H9 (cell line): Measurements from ENCODE around the gene IQCE. TPM values are rescaled to one million over a fixed set of nuclear protein-coding genes. Genes with fewer than 3 reads are reported as not detected.

Experiments used
- DNase-seq: peaks from one replicate; pipeline ENCODE4 v3.0.0-alpha.2; 2017
- H2AFZ ChIP-seq: one replicate; pipeline ENCODE4 v1.6.1; 2013; ENCODE audit warnings: mild to moderate bottlenecking, low read length, control low read depth, moderate library complexity
- H2AK5ac ChIP-seq: 2 replicates; pipeline ENCODE4 v1.6.1; 2013; ENCODE audit warnings: low read length, control low read depth, mixed read lengths; ENCODE audit not compliant: insufficient read length
- H2BK120ac ChIP-seq: one replicate; pipeline ENCODE4 v1.6.1; 2013; ENCODE audit warnings: low read depth, mild to moderate bottlenecking, low read length, control low read depth, inconsistent platforms; ENCODE audit not compliant: poor library complexity, severe bottlenecking
- H2BK12ac ChIP-seq: 2 replicates; pipeline ENCODE4 v1.6.1; 2013; ENCODE audit warnings: low read length, control low read depth, mixed read lengths, low read depth; ENCODE audit not compliant: insufficient read length
- H2BK15ac ChIP-seq: 2 replicates; pipeline ENCODE4 v1.6.1; 2013; ENCODE audit warnings: low read depth, low read length, control low read depth
- H2BK20ac ChIP-seq: one replicate; pipeline ENCODE4 v1.6.1; 2013; ENCODE audit warnings: low read depth, mild to moderate bottlenecking, low read length, control low read depth, inconsistent platforms; ENCODE audit not compliant: poor library complexity, severe bottlenecking
- H2BK5ac ChIP-seq: 2 replicates; pipeline ENCODE4 v1.6.1; 2013; ENCODE audit warnings: low read length, control low read depth, mixed read lengths; ENCODE audit not compliant: insufficient read length
- H3K14ac ChIP-seq: 2 replicates; pipeline ENCODE4 v1.6.1; 2013; ENCODE audit warnings: low read length, control low read depth; ENCODE audit not compliant: insufficient read depth
- H3K18ac ChIP-seq: 2 replicates; pipeline ENCODE4 v1.6.1; 2013; ENCODE audit warnings: low read depth, mild to moderate bottlenecking, mixed read lengths, low read length, control low read depth; ENCODE audit not compliant: insufficient read length
- H3K23ac ChIP-seq: 2 replicates; pipeline ENCODE4 v1.6.1; 2013; ENCODE audit warnings: low read length, control low read depth, mixed read lengths, low read depth; ENCODE audit not compliant: insufficient read length
- H3K23me2 ChIP-seq: 2 replicates; pipeline ENCODE4 v1.6.1; 2013; ENCODE audit warnings: low read depth, mild to moderate bottlenecking, mixed read lengths, low read length, control low read depth; ENCODE audit not compliant: insufficient read length, poor library complexity, severe bottlenecking
- H3K27ac ChIP-seq: 2 replicates; pipeline ENCODE4 v1.5.1; 2013; ENCODE audit warnings: low read length, control low read depth, mixed read lengths, low read depth; ENCODE audit not compliant: insufficient read length
- H3K27me3 ChIP-seq: 2 replicates; pipeline ENCODE4 v1.6.1; 2013; ENCODE audit warnings: low read length, control low read depth, inconsistent platforms; ENCODE audit not compliant: insufficient read depth
- H3K4ac ChIP-seq: 2 replicates; pipeline ENCODE4 v1.6.1; 2013; ENCODE audit warnings: low read depth, mild to moderate bottlenecking, control low read depth, inconsistent platforms, low read length, moderate library complexity
- H3K4me1 ChIP-seq: 2 replicates; pipeline ENCODE4 v1.6.1; 2013; ENCODE audit warnings: low read length, control low read depth, inconsistent platforms; ENCODE audit not compliant: insufficient read depth
- H3K4me2 ChIP-seq: 2 replicates; pipeline ENCODE4 v1.6.1; 2013; ENCODE audit warnings: low read length, control low read depth, mixed read lengths; ENCODE audit not compliant: insufficient read length, insufficient read depth
- H3K56ac ChIP-seq: 2 replicates; pipeline ENCODE4 v1.6.1; 2013; ENCODE audit warnings: low read depth, mild to moderate bottlenecking, mixed read lengths, low read length, control low read depth; ENCODE audit not compliant: insufficient read length
- H3K79me1 ChIP-seq: 2 replicates; pipeline ENCODE4 v1.6.1; 2013; ENCODE audit warnings: low read depth, mild to moderate bottlenecking, moderate library complexity, low read length, control low read depth, inconsistent platforms; ENCODE audit not compliant: insufficient read depth, poor library complexity, severe bottlenecking
- H3K79me2 ChIP-seq: 2 replicates; pipeline ENCODE4 v1.6.1; 2013; ENCODE audit warnings: low read length, control low read depth, inconsistent platforms; ENCODE audit not compliant: insufficient read depth
- H3K9ac ChIP-seq: 2 replicates; pipeline ENCODE4 v1.6.1; 2013; ENCODE audit warnings: low read length, control low read depth, mixed read lengths; ENCODE audit not compliant: insufficient read length; ENCODE audit errors: extremely low read depth
- H3K9me3 ChIP-seq: one replicate; pipeline ENCODE4 v1.6.1; 2013; ENCODE audit warnings: low read depth, low read length, inconsistent platforms; ENCODE audit not compliant: control insufficient read depth
- H3T11ph ChIP-seq: one replicate; pipeline ENCODE4 v1.6.1; 2013; ENCODE audit warnings: mild to moderate bottlenecking, low read length, control low read depth, inconsistent platforms
- H4K20me1 ChIP-seq: one replicate; pipeline ENCODE4 v1.6.1; 2013; ENCODE audit not compliant: control insufficient read depth, insufficient read length, insufficient read depth
- H4K5ac ChIP-seq: 2 replicates; pipeline ENCODE4 v1.6.1; 2013; ENCODE audit warnings: low read depth, mild to moderate bottlenecking, mixed read lengths, low read length, control low read depth; ENCODE audit not compliant: insufficient read length
- H4K8ac ChIP-seq: replicated peaks from 2 replicates; pipeline ENCODE4 v1.6.1; 2013; ENCODE audit warnings: low read length, control low read depth, mixed read lengths, low read depth; ENCODE audit not compliant: insufficient read length
- H4K91ac ChIP-seq: 2 replicates; pipeline ENCODE4 v1.6.1; 2013; ENCODE audit warnings: low read depth, mild to moderate bottlenecking, moderate library complexity, mixed read lengths, low read length, control low read depth; ENCODE audit not compliant: insufficient read length
- H3K27ac Mint-ChIP-seq, 3 experiments: 2 replicates in 2 of 3; 3 replicates in 1 of 3; pipeline ENCODE4 v1.8.0; 2020 to 2021; ENCODE audit warnings: mixed read lengths in 3 of 3, mild to moderate bottlenecking in 1 of 3, moderate library complexity in 1 of 3
- H3K27me3 Mint-ChIP-seq: 2 replicates; pipeline ENCODE4 v1.8.0; 2021; ENCODE audit warnings: low read depth, mild to moderate bottlenecking, moderate library complexity, mixed read lengths
- H3K36me3 Mint-ChIP-seq, 3 experiments: 2 replicates in 2 of 3; 3 replicates in 1 of 3; pipeline ENCODE4 v1.8.0; 2020 to 2021; ENCODE audit warnings: low read depth in 3 of 3, mixed read lengths in 3 of 3; ENCODE audit not compliant: insufficient read depth in 1 of 3
- H3K4me1 Mint-ChIP-seq, 2 experiments: 2 replicates each; pipeline ENCODE4 v1.8.0; 2020; ENCODE audit warnings: mixed read lengths in 2 of 2
- H3K4me3 Mint-ChIP-seq, 2 experiments: 2 replicates in 1 of 2; 3 replicates in 1 of 2; pipeline ENCODE4 v1.8.0; 2020 to 2021; ENCODE audit warnings: mild to moderate bottlenecking in 2 of 2, mixed read lengths in 2 of 2, moderate library complexity in 1 of 2
- H3K9me3 Mint-ChIP-seq, 2 experiments: 2 replicates in 1 of 2; 3 replicates in 1 of 2; pipeline ENCODE4 v1.8.0; 2020; ENCODE audit warnings: mild to moderate bottlenecking in 2 of 2, mixed read lengths in 2 of 2, moderate library complexity in 1 of 2
- CTCF ChIP-seq: fragments of 200-600 bp; sonication (generic); conservative IDR thresholded peaks from 3 replicates; pipeline ENCODE4 v1.8.0; 2021; ENCODE audit warnings: antibody characterized with exemption, mild to moderate bottlenecking
- WGBS: extraction: QIAGEN DNeasy Blood & Tissue Kit; methylation state at CpG from one replicate; pipeline ENCODE4 v1.1.7; 2013; ENCODE audit warnings: missing lambda C conversion rate, low lambda C conversion rate, mixed read lengths; ENCODE audit not compliant: insufficient read length; ENCODE audit errors: extremely low coverage; 5-methylcytosine and 5-hydroxymethylcytosine counted together
- total RNA-seq: library from RNA; stranded (reverse); gene quantifications from 2 replicates; pipeline ENCODE4 v1.2.1, GENCODE V29; 2021

The IQCE gene
- total RNA-seq, 1 experiment from 2014 or later = 7.0 TPM

DNA sequence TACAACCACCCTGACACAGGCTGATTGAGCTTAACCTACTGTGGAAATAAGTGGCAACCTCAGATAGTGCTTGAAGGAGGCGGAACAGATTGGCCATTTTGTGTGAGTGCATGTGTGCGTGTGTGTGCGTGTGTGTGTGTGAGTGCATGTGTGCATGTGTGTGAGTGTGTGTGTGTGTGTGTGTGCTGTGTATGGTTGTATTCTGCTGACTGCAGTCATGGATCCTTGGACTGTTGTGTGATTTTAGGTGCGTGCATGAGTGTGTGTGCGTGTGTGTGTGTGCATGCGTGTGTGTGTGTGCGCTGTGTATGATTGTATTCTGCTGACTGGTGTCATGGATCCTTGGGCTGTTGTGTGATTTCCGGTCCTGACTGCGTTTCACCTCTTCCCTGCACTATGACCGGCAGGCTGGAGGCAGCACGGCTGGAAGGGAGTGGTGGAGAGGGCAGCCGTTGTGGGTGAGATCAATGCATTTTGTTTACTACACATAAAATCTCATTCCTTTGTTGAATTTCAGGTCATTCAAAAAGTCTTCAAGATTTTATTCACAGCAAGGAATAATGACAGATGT is 6.3 kb downstream of the IQCE start:
- Histone ChIP-seq H2BK5ac (no peak overlapping the region), H4K91ac (no peak overlapping the region), H3K4ac (no peak overlapping the region), H3K4me1 (no peaks in the 10 kb centered on the region), H3K23me2 (no peaks in the 10 kb centered on the region), H4K8ac (no peak overlapping the region), H2BK12ac (no peak overlapping the region), H3T11ph (no peak overlapping the region), H4K20me1 (no peaks in the 10 kb centered on the region), H3K79me1 (no peaks in the 10 kb centered on the region), H3K79me2 (no peaks in the 10 kb centered on the region), H3K23ac (no peak overlapping the region), H3K18ac (no peak overlapping the region), H2AFZ (no peak overlapping the region), H2BK20ac (no peak overlapping the region), H2AK5ac (no peak overlapping the region), H3K9me3 (no peaks in the 10 kb centered on the region), H3K14ac (no peak overlapping the region), H3K27ac (no peak overlapping the region), H2BK120ac (no peak overlapping the region), H4K5ac (no peak overlapping the region), H3K56ac (no peak overlapping the region), H3K4me2 (no peak overlapping the region), H3K9ac (no peak overlapping the region), H3K27me3 (no peaks in the 10 kb centered on the region), H2BK15ac (no peak overlapping the region)
- TF ChIP-seq CTCF = no peak
- Mint-ChIP-seq H3K9me3 (no peaks in the 10 kb centered on the region), H3K27ac (peak overlapping the region in 1 of 3 experiments; percentile 11; a peak in 2 of 7 replicates), H3K4me3 (no peak overlapping the region), H3K27me3 (peaks cover under 1% of the 10 kb centered on the region; the same call in 1 of the 2 replicates), H3K4me1 (peaks cover 9 to 15% of the 10 kb centered on the region in 2 experiments), H3K36me3 (peaks cover 0 to 5% (median 2%) of the 10 kb centered on the region in 3 experiments; a peak in 3 of 7 replicates)
- WGBS = no CpG with 5 or more reads among the region's 12 CpGs
- no peak for DNase-seq
